Lower lobe of right lung (tissue), 2 donors: ENCODE measurements around the gene FGF21. TPM values are rescaled to one million over a fixed set of nuclear protein-coding genes. Genes with fewer than 3 reads are reported as not detected.

Experiments
- ATAC-seq, 2 donors: fragments of 200-7000 bp; cut with Tn5 transposase; one replicate each; pipeline ENCODE4 v1.9.1; 2020 to 2022; ENCODE audit warnings: mild to moderate bottlenecking in 2 of 2, moderate library complexity in 2 of 2
- DNase-seq: peaks from one replicate; pipeline ENCODE4 v3.0.0-alpha.2; 2020
- H3K27ac ChIP-seq: fragments of 200-600 bp; one replicate; pipeline ENCODE4 v1.8.0; 2022
- H3K27me3 ChIP-seq: fragments of 200-600 bp; one replicate; pipeline ENCODE4 v1.8.0; 2022; ENCODE audit warnings: low read depth
- H3K36me3 ChIP-seq: fragments of 200-600 bp; one replicate; pipeline ENCODE4 v1.8.0; 2022; ENCODE audit warnings: mild to moderate bottlenecking
- H3K4me1 ChIP-seq: fragments of 200-600 bp; one replicate; pipeline ENCODE4 v1.8.0; 2022
- H3K4me3 ChIP-seq: fragments of 200-600 bp; one replicate; pipeline ENCODE4 v1.8.0; 2022; ENCODE audit warnings: mild to moderate bottlenecking
- H3K9me3 ChIP-seq: fragments of 200-600 bp; one replicate; pipeline ENCODE4 v1.8.0; 2022
- CTCF ChIP-seq: fragments of 200-600 bp; IDR thresholded peaks from one replicate; pipeline ENCODE4 v1.8.0; 2022; ENCODE audit warnings: antibody characterized with exemption, mild to moderate bottlenecking
- intact Hi-C: fragments of 100-400 bp; cut with DNase I; formaldehyde crosslinking; loops from one replicate; pipeline ENCODE4 v1.11.0; 2022
- total RNA-seq: library from RNA; stranded (reverse); fragmentation: NEBNext Ultra II Directional; extraction: Animal tissue kit (Norgen Biotek cat#: 25700); gene quantifications from one replicate; pipeline ENCODE4 v1.2.1, GENCODE V29; 2021
- donor health status: DM: no; HTN: yes; CAD: no; lungs with severe emphysema.

The FGF21 gene
- total RNA-seq, 1 donor from 2014 or later: not detected

GRCh38 chr19:48795055-48795684 lies 39.8 kb downstream of the FGF21 start:
- H3K4me3 ChIP-seq: peak overlapping the region; percentile 58
- intact Hi-C loops: no loop called here
- H3K9me3 ChIP-seq: no peaks in the 10 kb centered on the region
- H3K36me3 ChIP-seq: peaks cover 12% of the 10 kb centered on the region
- TF ChIP-seq CTCF: peak; percentile 97
- DNase-seq: peak; percentile 94
- peak overlapping the region; percentile 71 for H3K27ac ChIP-seq
- H3K27me3 ChIP-seq: no peaks in the 10 kb centered on the region
- peaks cover 18% of the 10 kb centered on the region for H3K4me1 ChIP-seq
- ATAC-seq: peak; percentile 98

GRCh38 chr19:48795685-48796070 lies 40.4 kb downstream of the FGF21 start:
- DNase-seq (no peak), ATAC-seq (peak; percentile 4 to 11)
- peak overlapping the region; percentile 71 for H3K27ac ChIP-seq
- peaks cover 12% of the 10 kb centered on the region for H3K36me3 ChIP-seq
- peaks cover 18% of the 10 kb centered on the region for H3K4me1 ChIP-seq
- no peaks in the 10 kb centered on the region for H3K27me3 ChIP-seq
- no peak for TF ChIP-seq CTCF
- H3K4me3 ChIP-seq: peak overlapping the region; percentile 58
- intact Hi-C loops: no loop called here
- H3K9me3 ChIP-seq: no peaks in the 10 kb centered on the region

- Histone ChIP-seq H3K4me3 (no peak overlapping the region), H3K4me1 (peaks cover 18% of the 10 kb centered on the region), H3K9me3 (no peaks in the 10 kb centered on the region), H3K36me3 (peaks cover 12% of the 10 kb centered on the region), H3K27me3 (no peaks in the 10 kb centered on the region), H3K27ac (peak overlapping the region; percentile 71)
- DNase-seq: no peak
- intact Hi-C loops: no loop called here
- ATAC-seq: no peak
- no peak for TF ChIP-seq CTCF
These were observed 41.2 kb downstream of the FGF21 start for GRCh38 chr19:48796298-48797083.

GRCh38 chr19:48797103-48797502 lies 41.8 kb downstream of the FGF21 start:
- no peak overlapping the region for H3K27ac ChIP-seq
- no peak for DNase-seq
- peaks cover 18% of the 10 kb centered on the region for H3K4me1 ChIP-seq
- peaks cover 12% of the 10 kb centered on the region for H3K36me3 ChIP-seq
- TF ChIP-seq CTCF: no peak
- no peaks in the 10 kb centered on the region for H3K9me3 ChIP-seq
- intact Hi-C loops: no loop called here
- H3K4me3 ChIP-seq: no peak overlapping the region
- no peaks in the 10 kb centered on the region for H3K27me3 ChIP-seq
- ATAC-seq: no peak

GRCh38 chr19:48798937-48799336 lies 43.6 kb downstream of the FGF21 start:
- Histone ChIP-seq H3K4me1 (peaks cover 18% of the 10 kb centered on the region), H3K27ac (no peak overlapping the region)
- intact Hi-C loops: no loop called here

More at GRCh38 chr19:48798937-48799336, 43.6 kb downstream of the FGF21 start:
- no peak for TF ChIP-seq CTCF
- ATAC-seq (no peak), DNase-seq (no peak)
- no peaks in the 10 kb centered on the region for H3K9me3 ChIP-seq
- peaks cover 12% of the 10 kb centered on the region for H3K36me3 ChIP-seq
- no peak overlapping the region for H3K4me3 ChIP-seq
- no peaks in the 10 kb centered on the region for H3K27me3 ChIP-seq
